ENCODE results near the gene MRGPRE.

The MRGPRE gene

DNA sequence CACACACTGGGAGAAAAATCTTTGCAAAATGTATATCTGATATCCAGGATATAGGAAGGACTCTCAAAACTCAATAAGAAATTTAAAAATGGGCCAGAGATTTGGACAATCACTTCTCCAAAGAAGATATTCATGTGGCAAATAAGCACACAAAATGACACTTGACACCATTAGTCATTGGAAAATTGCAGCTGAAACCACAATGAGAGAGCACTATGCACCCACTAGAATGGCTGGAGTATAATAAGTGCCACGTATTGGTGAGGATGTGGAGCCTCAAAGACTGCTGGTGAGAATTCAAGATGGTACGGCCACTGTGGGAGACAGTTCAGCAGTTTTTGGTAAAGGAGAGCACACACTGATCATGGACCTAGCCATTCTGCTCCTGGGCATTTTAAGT lies 54.3 kb downstream of the MRGPRE start:
- DNase-seq: no peak
